Esophagus muscularis mucosa (tissue), 4 donors: Measurements from ENCODE around the gene PCDH9. TPM values are rescaled to one million over a fixed set of nuclear protein-coding genes. Genes with fewer than 3 reads are reported as not detected.

Experiments
- DNase-seq: peaks from one replicate; pipeline ENCODE4 v3.0.0-alpha.2; 2017; ENCODE audit errors: extremely low spot score
- H3K27ac ChIP-seq, 4 donors: fragments of 200-600 bp; sonication (generic); replicated peaks in 1 of 4; 1 replicate in 3 of 4; 2 replicates in 1 of 4; pipeline ENCODE4 v1.5.1; 2016 to 2019; ENCODE audit warnings: mild to moderate bottlenecking in 1 of 4
- H3K27me3 ChIP-seq, 4 donors: fragments of 200-600 bp; sonication (generic); one replicate each; pipeline versions ENCODE4 v1.5.1 to v1.6.0; 2016 to 2019
- H3K36me3 ChIP-seq, 4 donors: fragments of 200-600 bp; sonication (generic); one replicate each; pipeline ENCODE4 v1.5.1; 2016 to 2019
- H3K4me1 ChIP-seq, 4 donors: fragments of 200-600 bp; sonication (generic); one replicate each; pipeline ENCODE4 v1.5.1; 2016 to 2019
- H3K4me3 ChIP-seq, 4 donors: fragments of 200-600 bp; sonication (generic); 1 replicate in 2 of 4; 2 replicates in 2 of 4; pipeline ENCODE4 v1.5.1; 2016 to 2019; ENCODE audit warnings: mild to moderate bottlenecking in 4 of 4, moderate library complexity in 1 of 4
- H3K9me3 ChIP-seq, 4 donors: fragments of 200-600 bp; sonication (generic); 1 replicate in 3 of 4; 2 replicates in 1 of 4; pipeline ENCODE4 v1.5.1; 2016 to 2019
- EP300 ChIP-seq: sonication (generic); formaldehyde crosslinking; IDR thresholded peaks from one replicate; pipeline ENCODE4 v1.6.1; 2017; ENCODE audit warnings: antibody characterized with exemption
- POLR2A ChIP-seq: fragments of 450-650 bp; IDR thresholded peaks from one replicate; pipeline ENCODE4 v1.6.1; 2017; ENCODE audit warnings: antibody characterized with exemption, moderate library complexity, mild to moderate bottlenecking, low read depth
- POLR2AphosphoS5 ChIP-seq, 2 donors: sonication (generic); formaldehyde crosslinking; IDR thresholded peaks; one replicate each; pipeline ENCODE4 v1.6.1; 2017; ENCODE audit warnings: antibody characterized with exemption in 2 of 2
- WGBS: methylation state at CpG from one replicate; pipeline ENCODE4 v1.1.5; 2018; 5-methylcytosine and 5-hydroxymethylcytosine counted together
- intact Hi-C: fragments of 100-400 bp; cut with DNase I; formaldehyde crosslinking; loops from one replicate; pipeline ENCODE4 v1.15.1; 2023
- total RNA-seq, 4 donors: library from RNA; depleted of rRNA; stranded (reverse); fragments of >200 nt; gene quantifications; one replicate each; pipeline versions ENCODE4 v1.1.0 to v1.2.1, GENCODE V29; 2016
- TF ChIP-seq, protein P1 (sequence below), 3 experiments: fragments of 200-600 bp in 2 of 3; fragments of 450-650 bp in 1 of 3; sonication (generic) in 2 of 3; IDR thresholded peaks; one replicate each; pipeline ENCODE4 v1.5.1; 2017 to 2019; ENCODE audit warnings: antibody characterized with exemption in 3 of 3, mild to moderate bottlenecking in 2 of 3, moderate library complexity in 1 of 3

Gene PCDH9
- total RNA-seq, 4 donors from 2014 or later = 33.8 to 81.8 (median 49.1) TPM

DNA sequence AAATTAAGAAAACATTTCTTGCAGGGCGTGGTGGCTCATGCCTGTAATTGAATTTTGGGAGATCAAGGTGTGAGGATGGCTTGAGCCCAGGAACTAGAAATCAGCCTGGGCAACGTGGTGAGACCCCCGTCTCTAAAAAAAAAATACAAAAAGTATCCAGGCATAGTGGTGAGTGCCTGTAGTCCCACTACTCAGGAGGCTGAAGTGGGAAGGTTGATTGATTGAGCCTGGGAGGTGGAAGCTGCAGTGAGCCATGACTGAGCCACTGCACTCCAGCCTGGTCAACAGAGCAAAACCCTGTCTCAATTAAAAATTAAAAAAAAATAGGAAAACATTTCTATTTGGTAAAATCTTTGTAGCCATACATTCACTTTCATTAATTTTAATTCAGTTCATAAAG is 526.5 kb downstream of the PCDH9 start:
- no peak for DNase-seq
- H3K4me3 ChIP-seq = no peak overlapping the region
- WGBS = 91% methylated on average over 3 of the region's 3 CpGs
- no peaks in the 10 kb centered on the region for H3K9me3 ChIP-seq
- intact Hi-C loops = no loop called here
- no peaks in the 10 kb centered on the region for H3K27me3 ChIP-seq
- no peaks in the 10 kb centered on the region for H3K36me3 ChIP-seq
- peaks cover 0 to 26% (median 7%) of the 10 kb centered on the region in 4 donors for H3K4me1 ChIP-seq
- TF ChIP-seq, protein P1, sequence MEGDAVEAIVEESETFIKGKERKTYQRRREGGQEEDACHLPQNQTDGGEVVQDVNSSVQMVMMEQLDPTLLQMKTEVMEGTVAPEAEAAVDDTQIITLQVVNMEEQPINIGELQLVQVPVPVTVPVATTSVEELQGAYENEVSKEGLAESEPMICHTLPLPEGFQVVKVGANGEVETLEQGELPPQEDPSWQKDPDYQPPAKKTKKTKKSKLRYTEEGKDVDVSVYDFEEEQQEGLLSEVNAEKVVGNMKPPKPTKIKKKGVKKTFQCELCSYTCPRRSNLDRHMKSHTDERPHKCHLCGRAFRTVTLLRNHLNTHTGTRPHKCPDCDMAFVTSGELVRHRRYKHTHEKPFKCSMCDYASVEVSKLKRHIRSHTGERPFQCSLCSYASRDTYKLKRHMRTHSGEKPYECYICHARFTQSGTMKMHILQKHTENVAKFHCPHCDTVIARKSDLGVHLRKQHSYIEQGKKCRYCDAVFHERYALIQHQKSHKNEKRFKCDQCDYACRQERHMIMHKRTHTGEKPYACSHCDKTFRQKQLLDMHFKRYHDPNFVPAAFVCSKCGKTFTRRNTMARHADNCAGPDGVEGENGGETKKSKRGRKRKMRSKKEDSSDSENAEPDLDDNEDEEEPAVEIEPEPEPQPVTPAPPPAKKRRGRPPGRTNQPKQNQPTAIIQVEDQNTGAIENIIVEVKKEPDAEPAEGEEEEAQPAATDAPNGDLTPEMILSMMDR (IDR thresholded peaks at IDR 0.05) = no peak
- TF ChIP-seq POLR2AphosphoS5 (IDR thresholded peaks at IDR 0.05) (no peak), POLR2A (no peak), EP300 (no peak)
- no peak overlapping the region for H3K27ac ChIP-seq

DNA sequence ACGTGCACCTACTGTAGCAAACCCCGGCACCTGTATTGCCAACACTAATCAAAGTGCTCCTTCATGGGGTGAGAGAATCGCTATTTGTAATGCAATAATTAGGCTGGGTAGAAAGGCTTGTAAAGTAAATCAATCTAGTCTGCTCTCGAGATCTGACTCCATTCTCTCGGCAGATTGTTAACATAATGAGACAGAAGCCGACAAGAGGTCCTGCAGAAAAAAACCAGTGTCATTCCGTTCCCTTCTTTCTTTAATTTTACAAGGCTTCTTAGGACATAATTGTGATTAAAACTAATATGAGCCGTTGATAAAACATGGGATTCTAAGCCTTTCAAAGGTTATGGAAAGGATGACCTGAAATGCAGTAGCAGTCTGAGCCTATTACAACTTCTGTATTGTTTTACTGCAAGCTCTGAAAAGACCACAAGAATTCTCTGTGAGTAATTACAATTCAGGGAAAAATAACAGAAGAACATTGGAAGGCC is 530.0 kb downstream of the PCDH9 start:
- TF ChIP-seq EP300 = no peak
- no peak for TF ChIP-seq POLR2A
- TF ChIP-seq, protein P1 (IDR thresholded peaks at IDR 0.05) = no peak
- no peak for TF ChIP-seq POLR2AphosphoS5 (IDR thresholded peaks at IDR 0.05)
- H3K9me3 ChIP-seq = no peaks in the 10 kb centered on the region
- 70% methylated on average over 8 of the region's 8 CpGs for WGBS

DNA sequence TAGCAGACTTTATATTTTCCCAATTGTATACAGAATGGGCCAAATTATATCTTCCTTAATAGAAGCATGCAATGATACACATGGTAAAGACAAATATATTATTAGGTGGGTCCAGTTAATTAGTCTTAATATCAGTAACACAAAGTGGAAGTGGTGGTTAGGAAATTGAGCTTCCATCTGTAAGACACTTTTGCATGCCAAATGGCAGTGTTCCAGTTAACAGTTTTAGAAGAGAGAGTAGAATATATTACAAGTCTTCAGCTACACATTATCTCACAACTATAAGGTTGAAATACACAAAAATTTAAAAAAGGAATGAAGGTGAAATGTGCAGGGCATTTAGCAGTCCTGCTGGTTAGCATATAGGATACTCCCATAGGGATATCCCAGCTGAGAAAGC is 536.5 kb downstream of the PCDH9 start:
- intact Hi-C loops = no loop called here
- Histone ChIP-seq H3K4me3 (no peak overlapping the region), H3K4me1 (peaks cover 0 to 14% (median 3%) of the 10 kb centered on the region in 4 donors)

More for the DNA sequence above, 530.0 kb downstream of the PCDH9 start:
- Histone ChIP-seq H3K36me3 (no peaks in the 10 kb centered on the region), H3K4me3 (no peak overlapping the region), H3K4me1 (peaks cover 0 to 26% (median 7%) of the 10 kb centered on the region in 4 donors), H3K27ac (no peak overlapping the region), H3K27me3 (no peaks in the 10 kb centered on the region)
- DNase-seq = no peak
- intact Hi-C loops = no loop called here

DNA sequence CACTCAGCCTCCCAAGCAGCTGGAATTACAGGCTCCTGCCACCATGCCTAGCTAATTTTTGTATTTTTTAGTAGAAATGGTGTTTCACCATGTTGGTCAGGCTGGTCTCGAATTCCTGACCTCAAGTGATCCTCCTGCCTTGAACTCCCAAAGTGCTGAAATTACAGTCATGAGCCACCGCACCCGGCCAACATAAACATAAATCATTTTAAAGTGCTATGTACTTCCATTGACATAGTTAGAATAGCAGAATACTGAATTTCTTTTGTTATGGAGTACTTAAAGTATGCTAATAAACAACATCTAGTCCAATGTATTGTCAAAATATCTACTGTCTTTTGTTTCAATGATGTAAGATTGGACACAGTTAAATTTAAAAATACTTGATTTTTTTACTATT is 539.0 kb downstream of the PCDH9 start:
- no peaks in the 10 kb centered on the region for H3K9me3 ChIP-seq
- DNase-seq = no peak
- peaks cover 0 to 14% (median 3%) of the 10 kb centered on the region in 4 donors for H3K4me1 ChIP-seq
- WGBS = 61% methylated on average over 3 of the region's 3 CpGs
- intact Hi-C loops = no loop called here
- H3K27ac ChIP-seq = no peak overlapping the region
- H3K36me3 ChIP-seq = no peaks in the 10 kb centered on the region
- TF ChIP-seq POLR2AphosphoS5 (IDR thresholded peaks at IDR 0.05) (no peak), POLR2A (no peak), EP300 (no peak)
- TF ChIP-seq, protein P1 (IDR thresholded peaks at IDR 0.05) = no peak
- no peak overlapping the region for H3K4me3 ChIP-seq
- no peaks in the 10 kb centered on the region for H3K27me3 ChIP-seq

More for the DNA sequence above, 536.5 kb downstream of the PCDH9 start:
- DNase-seq = no peak
- H3K27ac ChIP-seq = no peak overlapping the region
- TF ChIP-seq POLR2A (no peak), POLR2AphosphoS5 (IDR thresholded peaks at IDR 0.05) (no peak), EP300 (no peak)
- TF ChIP-seq, protein P1 (IDR thresholded peaks at IDR 0.05) = no peak
- H3K36me3 ChIP-seq = no peaks in the 10 kb centered on the region
- H3K27me3 ChIP-seq = no peaks in the 10 kb centered on the region
- no peaks in the 10 kb centered on the region for H3K9me3 ChIP-seq

DNA sequence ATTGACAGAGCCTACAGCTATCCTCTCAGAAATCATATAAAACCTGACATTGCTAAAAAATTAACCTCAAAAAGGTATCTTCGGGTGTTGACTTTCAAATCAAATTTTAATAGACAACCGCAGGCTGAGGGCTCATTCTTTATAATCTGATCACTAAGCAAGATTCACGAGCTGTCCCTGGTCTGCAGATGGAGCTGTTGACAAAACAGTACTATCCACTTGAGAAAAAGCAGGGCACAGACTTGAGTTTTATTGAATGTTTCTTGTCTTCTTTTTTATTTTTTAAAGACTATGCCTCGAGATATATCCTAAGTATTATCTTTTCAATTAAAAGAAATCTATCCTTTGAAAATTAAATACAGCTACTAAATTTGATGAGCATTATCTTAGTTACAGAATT is 540.5 kb downstream of the PCDH9 start:
- Histone ChIP-seq H3K27ac (no peak overlapping the region), H3K27me3 (no peaks in the 10 kb centered on the region), H3K36me3 (no peaks in the 10 kb centered on the region), H3K4me3 (no peak overlapping the region), H3K9me3 (peaks cover 0 to 6% (median 0%) of the 10 kb centered on the region in 4 donors), H3K4me1 (peaks cover 0 to 14% (median 3%) of the 10 kb centered on the region in 4 donors)
- 19% methylated on average over 4 of the region's 4 CpGs for WGBS
- intact Hi-C loops = loop anchor here (10.0 kb wide), 1 partner anchor 535 kb away; no protein-coding TSS in a partner anchor
- TF ChIP-seq, protein P1 (IDR thresholded peaks at IDR 0.05) = peak; percentile 28 to 37 (median 33)
- no peak for TF ChIP-seq EP300
- no peak for TF ChIP-seq POLR2A
- TF ChIP-seq POLR2AphosphoS5 (IDR thresholded peaks at IDR 0.05) = no peak
- DNase-seq = no peak
